GM12873 (cell line): ENCODE data around the gene MYO1B.

Experiments
- TF ChIP-seq, protein P1 (sequence below): IDR thresholded peaks from 2 replicates; pipeline ENCODE4 v1.5.1; 2012; ENCODE audit warnings: low read depth, mild to moderate bottlenecking, moderate library complexity, low read length, control low read depth; ENCODE audit not compliant: insufficient read depth; ENCODE audit errors: missing control alignments

MYO1B gene

DNA sequence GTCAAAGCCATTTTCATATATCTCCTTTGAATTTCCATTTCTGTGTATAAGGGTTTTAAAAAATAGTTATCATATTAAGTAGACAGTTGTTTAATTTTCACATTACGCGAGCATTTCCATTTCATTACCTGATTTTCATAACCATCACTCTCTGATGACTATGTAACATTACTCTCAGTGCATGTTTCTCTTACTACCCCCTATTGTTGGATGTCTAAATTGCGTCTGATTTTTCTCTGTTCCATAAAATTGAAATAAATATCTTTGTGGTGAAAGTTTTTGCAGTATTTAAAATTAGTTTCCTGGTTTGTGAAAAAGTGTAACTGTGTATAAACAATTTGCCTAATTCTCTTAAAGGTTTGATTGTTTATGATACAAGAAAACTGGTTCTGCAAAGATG is 123.8 kb downstream of the MYO1B start:
- TF ChIP-seq, protein P1, sequence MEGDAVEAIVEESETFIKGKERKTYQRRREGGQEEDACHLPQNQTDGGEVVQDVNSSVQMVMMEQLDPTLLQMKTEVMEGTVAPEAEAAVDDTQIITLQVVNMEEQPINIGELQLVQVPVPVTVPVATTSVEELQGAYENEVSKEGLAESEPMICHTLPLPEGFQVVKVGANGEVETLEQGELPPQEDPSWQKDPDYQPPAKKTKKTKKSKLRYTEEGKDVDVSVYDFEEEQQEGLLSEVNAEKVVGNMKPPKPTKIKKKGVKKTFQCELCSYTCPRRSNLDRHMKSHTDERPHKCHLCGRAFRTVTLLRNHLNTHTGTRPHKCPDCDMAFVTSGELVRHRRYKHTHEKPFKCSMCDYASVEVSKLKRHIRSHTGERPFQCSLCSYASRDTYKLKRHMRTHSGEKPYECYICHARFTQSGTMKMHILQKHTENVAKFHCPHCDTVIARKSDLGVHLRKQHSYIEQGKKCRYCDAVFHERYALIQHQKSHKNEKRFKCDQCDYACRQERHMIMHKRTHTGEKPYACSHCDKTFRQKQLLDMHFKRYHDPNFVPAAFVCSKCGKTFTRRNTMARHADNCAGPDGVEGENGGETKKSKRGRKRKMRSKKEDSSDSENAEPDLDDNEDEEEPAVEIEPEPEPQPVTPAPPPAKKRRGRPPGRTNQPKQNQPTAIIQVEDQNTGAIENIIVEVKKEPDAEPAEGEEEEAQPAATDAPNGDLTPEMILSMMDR, result peak; percentile 14

GRCh38 chr2:191374366-191374765 is 129.2 kb downstream of the MYO1B start:
- TF ChIP-seq, protein P1, result no peak

- TF ChIP-seq, protein P1, result no peak
Observed at GRCh38 chr2:191374939-191375338, 129.7 kb downstream of the MYO1B start.

GRCh38 chr2:191376981-191377629 is 131.9 kb downstream of the MYO1B start:
- TF ChIP-seq, protein P1, result no peak

DNA sequence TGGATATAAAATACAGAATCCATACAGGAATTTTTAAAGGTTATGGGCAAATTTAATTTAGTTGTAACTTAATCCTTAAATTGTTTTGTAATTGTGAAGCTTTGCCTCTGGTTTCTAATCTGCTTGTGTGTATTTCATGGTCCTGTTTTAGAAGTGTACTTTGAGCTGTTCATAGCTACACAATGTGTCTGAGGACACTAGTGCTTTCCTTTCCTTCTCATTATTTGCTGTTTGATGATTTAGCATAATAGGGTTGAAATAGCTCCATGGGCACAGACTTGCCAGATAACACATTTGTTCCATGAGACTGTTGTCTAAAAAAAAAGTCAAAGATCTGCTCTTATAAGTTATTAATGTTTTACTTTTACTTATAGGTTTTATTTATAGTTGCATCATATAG is 134.2 kb downstream of the MYO1B start:
- TF ChIP-seq, protein P1, result no peak

- TF ChIP-seq, protein P1, result no peak
Observed at GRCh38 chr2:191382801-191383200, 137.6 kb downstream of the MYO1B start.

DNA sequence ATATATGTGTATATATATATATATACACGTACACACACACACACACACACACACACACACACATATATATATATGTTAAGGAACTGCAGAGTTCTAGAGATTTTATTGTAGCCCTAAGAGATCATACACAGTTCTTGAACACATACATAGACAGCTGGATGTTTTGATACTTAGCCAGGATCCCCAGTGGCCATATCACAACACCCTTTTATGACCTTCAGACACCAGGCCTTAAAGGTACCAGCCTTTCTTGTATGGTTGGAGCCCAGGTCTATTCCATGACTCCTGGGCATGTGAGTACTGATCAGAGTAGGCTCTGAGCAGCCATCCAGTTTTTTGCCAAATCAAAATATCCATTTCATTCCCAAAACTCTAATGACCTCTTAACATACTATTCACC is 138.3 kb downstream of the MYO1B start:
- TF ChIP-seq, protein P1, result no peak
